ENCODE measurements around the gene METTL15.

DNA sequence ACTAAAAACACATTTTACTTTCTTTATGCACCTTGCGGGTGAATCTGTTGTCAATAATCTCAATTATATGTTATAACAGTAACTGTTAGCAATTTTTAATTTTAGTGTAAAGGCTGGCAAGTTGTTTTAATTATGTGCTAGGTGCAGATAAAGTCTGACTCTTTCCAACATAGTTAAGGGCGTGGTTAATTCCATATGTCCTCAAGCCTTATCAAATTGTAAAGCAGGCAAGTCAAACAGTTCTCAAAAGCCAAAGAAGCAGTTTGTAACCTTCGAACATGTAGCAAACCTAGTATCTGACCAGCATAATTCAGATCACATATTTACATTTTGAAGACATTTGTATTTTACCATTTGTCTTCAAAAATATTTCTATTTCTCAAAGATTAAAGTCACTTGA, 29.2 kb downstream of the METTL15 start:
- TF ChIP-seq CTCF (IDR thresholded peaks at IDR 0.05; ENCODE audit: poor library complexity) = no peak
- no peak for TF ChIP-seq EZH2 (IDR thresholded peaks at IDR 0.05; ENCODE audit: borderline replicate concordance)
- TF ChIP-seq EZH2phosphoT487 (IDR thresholded peaks at IDR 0.05; ENCODE audit: low read depth, severe bottlenecking, unreplicated experiment) = no peak

Measured in hepatocyte (in vitro differentiated cells).